ENCODE results near the gene TMEM88. TPM values are rescaled to one million over a fixed set of nuclear protein-coding genes. Genes with fewer than 3 reads are reported as not detected.
A peak's percentile ranks its signal among the peaks of the same experiment; 100 is the strongest.

The TMEM88 gene
- total RNA-seq, 1 donor from 2014 or later, result 13.8 TPM

- H3K27me3 Mint-ChIP-seq (ENCODE audit: insufficient read depth, low read depth), result peaks cover 6% of the 10 kb centered on the region
- H3K4me3 Mint-ChIP-seq, result no peak overlapping the region
- H3K4me3 ChIP-seq, result peak overlapping the region; percentile 88
- H3K36me3 ChIP-seq, result no peaks in the 10 kb centered on the region
- peaks cover 61% of the 10 kb centered on the region for H3F3A ChIP-seq (ENCODE audit: low read depth)
- H3K27ac Mint-ChIP-seq, result no peak overlapping the region
- H3K9ac ChIP-seq, result no peak overlapping the region
- peaks cover 5% of the 10 kb centered on the region for H3K36me3 Mint-ChIP-seq
- DNase-seq (ENCODE audit: low spot score), result peak; percentile 59
- H3K4me1 ChIP-seq, result peaks cover 52% of the 10 kb centered on the region
- H3K9me3 Mint-ChIP-seq, result no peaks in the 10 kb centered on the region
- no peak overlapping the region for H2AFZ ChIP-seq (replicated peaks)
- peaks cover 12% of the 10 kb centered on the region for H4K20me1 ChIP-seq (ENCODE audit: low read depth)
- TF ChIP-seq EZH2phosphoT487 (IDR thresholded peaks at IDR 0.05), result no peak
- TF ChIP-seq EZH2 (IDR thresholded peaks at IDR 0.05), result no peak
- TF ChIP-seq CTCF (IDR thresholded peaks at IDR 0.05), result peak; percentile 6
- peaks cover 12% of the 10 kb centered on the region for H3K27me3 ChIP-seq
- peak overlapping the region; percentile 95 for H3K4me2 ChIP-seq
- peaks cover 2% of the 10 kb centered on the region for H3K4me1 Mint-ChIP-seq
- no peaks in the 10 kb centered on the region for H3K9me3 ChIP-seq (ENCODE audit: low read depth)
- no peaks in the 10 kb centered on the region for H3K79me2 ChIP-seq (ENCODE audit: low read depth)
- H3K27ac ChIP-seq, result no peak overlapping the region
Observed at GRCh38 chr17:7886227-7887037, 31.6 kb downstream of the TMEM88 start.

- Mint-ChIP-seq H3K36me3 (peaks cover 9% of the 10 kb centered on the region), H3K27ac (no peak overlapping the region), H3K4me1 (peaks cover 2% of the 10 kb centered on the region), H3K4me3 (no peak overlapping the region), H3K9me3 (no peaks in the 10 kb centered on the region), H3K27me3 (ENCODE audit: insufficient read depth, low read depth) (peaks cover 6% of the 10 kb centered on the region)
- no peaks in the 10 kb centered on the region for H3K79me2 ChIP-seq (ENCODE audit: low read depth)
- peaks cover 61% of the 10 kb centered on the region for H3F3A ChIP-seq (ENCODE audit: low read depth)
- H3K27ac ChIP-seq, result no peak overlapping the region
- peaks cover 12% of the 10 kb centered on the region for H3K27me3 ChIP-seq
- H4K20me1 ChIP-seq (ENCODE audit: low read depth), result peaks cover 12% of the 10 kb centered on the region
- no peak overlapping the region for H2AFZ ChIP-seq (replicated peaks)
- H3K4me3 ChIP-seq, result peak overlapping the region; percentile 88
- TF ChIP-seq CTCF (IDR thresholded peaks at IDR 0.05), result no peak
- no peak for TF ChIP-seq EZH2phosphoT487 (IDR thresholded peaks at IDR 0.05)
- TF ChIP-seq EZH2 (IDR thresholded peaks at IDR 0.05), result no peak
- H3K4me1 ChIP-seq, result peaks cover 52% of the 10 kb centered on the region
- H3K36me3 ChIP-seq, result no peaks in the 10 kb centered on the region
- DNase-seq (ENCODE audit: low spot score), result peak; percentile 8
- no peaks in the 10 kb centered on the region for H3K9me3 ChIP-seq (ENCODE audit: low read depth)
- peak overlapping the region; percentile 95 for H3K4me2 ChIP-seq
- no peak overlapping the region for H3K9ac ChIP-seq
Observed at GRCh38 chr17:7887038-7887481, 32.2 kb downstream of the TMEM88 start.

GRCh38 chr17:7887482-7888183 lies 32.8 kb downstream of the TMEM88 start:
- peak; percentile 88 for DNase-seq (ENCODE audit: low spot score)
- Histone ChIP-seq H3K4me3 (peak overlapping the region; percentile 88), H3K4me2 (peak overlapping the region; percentile 95), H3K79me2 (ENCODE audit: low read depth) (no peaks in the 10 kb centered on the region), H2AFZ (replicated peaks) (no peak overlapping the region), H3K27ac (no peak overlapping the region), H3F3A (ENCODE audit: low read depth) (peaks cover 59% of the 10 kb centered on the region), H3K9me3 (ENCODE audit: low read depth) (no peaks in the 10 kb centered on the region), H3K4me1 (peaks cover 52% of the 10 kb centered on the region), H4K20me1 (ENCODE audit: low read depth) (peaks cover 12% of the 10 kb centered on the region), H3K36me3 (no peaks in the 10 kb centered on the region), H3K9ac (no peak overlapping the region), H3K27me3 (peaks cover 12% of the 10 kb centered on the region)
- Mint-ChIP-seq H3K9me3 (no peaks in the 10 kb centered on the region), H3K4me1 (peaks cover 2% of the 10 kb centered on the region), H3K27me3 (ENCODE audit: insufficient read depth, low read depth) (peaks cover 6% of the 10 kb centered on the region), H3K27ac (no peak overlapping the region), H3K4me3 (no peak overlapping the region), H3K36me3 (peaks cover 10% of the 10 kb centered on the region)
- TF ChIP-seq CTCF (IDR thresholded peaks at IDR 0.05) (no peak), EZH2 (IDR thresholded peaks at IDR 0.05) (no peak), EZH2phosphoT487 (IDR thresholded peaks at IDR 0.05) (no peak)

Measured in neural progenitor cell (in vitro differentiated cells).